NCI-H187 (cell line): ENCODE data around the gene LBR.

Source experiments
- DNase-seq, 2 experiments: peaks; one replicate each; lab custom pipeline; 2025; lab: John Stamatoyannopoulos, UW

The LBR gene

GRCh38 chr1:225445639-225446594, 18.1 kb upstream of the LBR start:
- DNase-seq, result no peak

- no peak for DNase-seq
Observed at GRCh38 chr1:225442123-225442505, 14.3 kb upstream of the LBR start.

GRCh38 chr1:225441314-225442122, 13.7 kb upstream of the LBR start:
- DNase-seq, result no peak

GRCh38 chr1:225440380-225441221, 12.8 kb upstream of the LBR start:
- DNase-seq, result no peak

- no peak for DNase-seq
Observed at GRCh38 chr1:225437710-225438437, 10.0 kb upstream of the LBR start.

- DNase-seq, result no peak
Observed at GRCh38 chr1:225435957-225436392, 8.1 kb upstream of the LBR start.

- no peak for DNase-seq
Observed at GRCh38 chr1:225435487-225435886, 7.6 kb upstream of the LBR start.

GRCh38 chr1:225435076-225435475, 7.2 kb upstream of the LBR start:
- DNase-seq, result no peak

GRCh38 chr1:225434046-225434445, 6.2 kb upstream of the LBR start:
- no peak for DNase-seq

GRCh38 chr1:225431081-225431863, 3.4 kb upstream of the LBR start:
- DNase-seq, result no peak

GRCh38 chr1:225430301-225430700, 2.5 kb upstream of the LBR start:
- no peak for DNase-seq

GRCh38 chr1:225428881-225429455, 1.1 kb upstream of the LBR start:
- no peak for DNase-seq

- DNase-seq, result peak; percentile 55 to 58
Observed at GRCh38 chr1:225428068-225428880, 436 bp upstream of the LBR start.

- peak in 1 of 2 experiments; percentile 9 for DNase-seq
Observed at GRCh38 chr1:225426395-225427234, 1.2 kb downstream of the LBR start.

- no peak for DNase-seq
Observed at GRCh38 chr1:225425201-225425786, 2.5 kb downstream of the LBR start.

- no peak for DNase-seq
Observed at GRCh38 chr1:225424562-225425200, 3.2 kb downstream of the LBR start.

- DNase-seq, result no peak
Observed at GRCh38 chr1:225423518-225423855, 4.4 kb downstream of the LBR start.
